ENCODE results near the gene SDF4. TPM values are rescaled to one million over a fixed set of nuclear protein-coding genes. Genes with fewer than 3 reads are reported as not detected.

Gene SDF4
- total and polyA plus RNA-seq, 2 of the 8 experiments (the other 6 are each of a cell fraction or from before 2014, with no cell fraction given): 45.5 to 75.6 TPM

DNA sequence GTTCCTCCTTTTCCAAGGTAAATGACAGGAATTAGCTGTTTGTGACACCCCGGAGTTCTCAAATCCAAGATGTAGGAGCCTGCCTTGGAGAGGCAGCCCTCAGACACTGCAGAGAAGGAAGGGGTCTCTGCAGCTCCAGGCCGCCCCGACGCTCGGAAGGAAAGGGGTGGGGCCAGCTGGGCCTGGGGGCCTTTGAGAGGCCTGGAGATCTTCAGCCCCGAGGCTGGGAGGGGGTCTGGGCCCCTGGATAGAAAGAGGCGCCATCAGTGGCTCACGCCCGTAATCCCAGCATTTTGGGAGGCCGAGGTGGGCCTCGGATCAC is 24.3 kb downstream of the SDF4 start:
- no peak overlapping the region for H3K27ac ChIP-seq (ENCODE audit: low read depth, low read length)
- TF ChIP-seq SP4 (IDR thresholded peaks at IDR 0.05; ENCODE audit: low read length): no peak
- 82% methylated on average over 11 of the region's 11 CpGs; no CpG with 5 or more reads in 1 of the 2 experiments for WGBS, 2 experiments (ENCODE audit: extremely low coverage in 1 of 2, insufficient coverage in 1 of 2, insufficient read length in 1 of 2, insufficient replicate concordance in 2 of 2, low coverage in 1 of 2, low lambda C conversion rate in 2 of 2, missing lambda C conversion rate in 1 of 2)

More for the DNA sequence above, 24.3 kb downstream of the SDF4 start:
- Histone ChIP-seq H2BK20ac (ENCODE audit: low read length) (no peak overlapping the region), H4K8ac (ENCODE audit: extremely low read depth, insufficient read depth, low read length) (no peak overlapping the region), H4K91ac (replicated peaks; ENCODE audit: insufficient read length, low read length) (no peak overlapping the region), H2BK12ac (ENCODE audit: low read depth, low read length) (no peak overlapping the region), H3K9me3 (ENCODE audit: insufficient read depth in 2 of 2, low read depth in 1 of 2, low read length in 1 of 2) (no peaks in the 10 kb centered on the region), H4K5ac (ENCODE audit: insufficient read length, low read depth, low read length) (no peak overlapping the region), H2AFZ (ENCODE audit: low read length) (no peak overlapping the region), H3K14ac (ENCODE audit: insufficient read length) (no peak overlapping the region), H3K79me2 (ENCODE audit: control insufficient read depth in 1 of 2, insufficient read depth in 2 of 2, low read length in 2 of 2) (no peaks in the 10 kb centered on the region), H3K23ac (ENCODE audit: insufficient read length) (no peak overlapping the region), H3K4me1 (replicated peaks in 1 of 4; ENCODE audit: control insufficient read depth in 3 of 4, insufficient read depth in 4 of 4, low read length in 3 of 4) (peaks cover 0 to 13% (median 5%) of the 10 kb centered on the region in 4 experiments; a peak in 6 of 7 replicates), H3K56ac (replicated peaks; ENCODE audit: insufficient read length, low read depth, low read length) (no peak overlapping the region), H3K4me3 (ENCODE audit: extremely low read depth in 1 of 4, insufficient read depth in 2 of 4, low read depth in 3 of 4, low read length in 4 of 4) (no peak overlapping the region), H2BK5ac (ENCODE audit: low read depth, low read length) (no peak overlapping the region), H3K4me2 (ENCODE audit: insufficient read depth in 1 of 2, low read depth in 2 of 2, low read length in 2 of 2) (no peak overlapping the region), H3K36me3 (ENCODE audit: control insufficient read depth in 2 of 4, insufficient read depth in 4 of 4, low read length in 3 of 4) (no peaks in the 10 kb centered on the region), H2BK120ac (replicated peaks; ENCODE audit: low read depth, low read length) (no peak overlapping the region), H2AK5ac (ENCODE audit: low read depth, low read length) (no peak overlapping the region), H3K4ac (replicated peaks; ENCODE audit: insufficient read length, low read depth, low read length) (no peak overlapping the region), H3K23me2 (ENCODE audit: low read depth, low read length) (peaks cover 8% of the 10 kb centered on the region; the same call in 1 of the 2 replicates), H3K9ac (replicated peaks in 1 of 4; ENCODE audit: extremely low read depth in 1 of 4, low read depth in 3 of 4, low read length in 3 of 4) (no peak overlapping the region), H3K79me1 (ENCODE audit: low read depth, low read length) (no peaks in the 10 kb centered on the region), H3K18ac (ENCODE audit: extremely low read depth, low read length) (no peak overlapping the region), H4K20me1 (replicated peaks in 1 of 2; ENCODE audit: control insufficient read depth in 1 of 2, insufficient read depth in 2 of 2, low read length in 2 of 2) (no peaks in the 10 kb centered on the region), H3K27me3 (replicated peaks in 1 of 4; ENCODE audit: control insufficient read depth in 3 of 4, extremely low read depth in 1 of 4, insufficient read depth in 3 of 4, low read length in 3 of 4) (peaks cover 0 to 19% (median 15%) of the 10 kb centered on the region in 4 experiments; a peak in 6 of 7 replicates), H2BK15ac (ENCODE audit: low read length) (no peak overlapping the region)
- ChIA-PET CTCF (ENCODE audit: partially characterized antibody) (interaction anchor here (0.8 to 1.9 kb wide), 10 partner anchors 12 to 145 kb away, joined by 3 to 6 read pairs (median 3); no protein-coding TSS in a partner anchor), POLR2A (ENCODE audit: partially characterized antibody) (interaction anchor here (0.9 kb wide), 1 partner anchor 162 kb away, joined by 4 read pairs; no protein-coding TSS in a partner anchor)
- DNase-seq (ENCODE audit: low read depth in 1 of 2, low spot score in 2 of 2) (no peak), FAIRE-seq (no peak)

Measured in H1 (cell line).